GM18507 (cell line): ENCODE data around the gene P4HA2.

Experiments
- DNase-seq: peaks from one replicate; pipeline ENCODE4 v3.0.0; 2011; ENCODE audit warnings: low read depth; ENCODE audit not compliant: insufficient read length; ENCODE audit errors: extremely low spot score
- FAIRE-seq: peaks from 2 replicates; lab custom pipeline; 2011; peaks lifted over from hg19 to GRCh38; lab: Jason Lieb, UNC

Gene P4HA2

GRCh38 chr5:132228241-132229035, 785 bp upstream of the P4HA2 start:
- DNase-seq = no peak
- no peak for FAIRE-seq

GRCh38 chr5:132227235-132227484, 493 bp downstream of the P4HA2 start:
- DNase-seq (no peak), FAIRE-seq (no peak)

- no peak for FAIRE-seq
- DNase-seq = no peak
Measured at GRCh38 chr5:132226516-132227234, 978 bp downstream of the P4HA2 start.

GRCh38 chr5:132225165-132226032, 2.3 kb downstream of the P4HA2 start:
- FAIRE-seq = no peak
- DNase-seq = no peak

- no peak for FAIRE-seq
- DNase-seq = no peak
Measured at GRCh38 chr5:132224716-132225115, 2.9 kb downstream of the P4HA2 start.

GRCh38 chr5:132223861-132224260, 3.8 kb downstream of the P4HA2 start:
- DNase-seq = no peak
- FAIRE-seq = no peak

- FAIRE-seq (no peak), DNase-seq (no peak)
Measured at GRCh38 chr5:132222649-132223038, 5.0 kb downstream of the P4HA2 start.

- FAIRE-seq = no peak
- DNase-seq = no peak
Measured at GRCh38 chr5:132221781-132222648, 5.6 kb downstream of the P4HA2 start.

GRCh38 chr5:132220491-132220890, 7.2 kb downstream of the P4HA2 start:
- DNase-seq = no peak
- FAIRE-seq = no peak

GRCh38 chr5:132219981-132220380, 7.7 kb downstream of the P4HA2 start:
- DNase-seq (no peak), FAIRE-seq (no peak)

GRCh38 chr5:132219289-132219970, 8.2 kb downstream of the P4HA2 start:
- FAIRE-seq (no peak), DNase-seq (no peak)

- FAIRE-seq (no peak), DNase-seq (no peak)
Measured at GRCh38 chr5:132218321-132218720, 9.3 kb downstream of the P4HA2 start.

- DNase-seq (no peak), FAIRE-seq (no peak)
Measured at GRCh38 chr5:132215329-132215728, 12.3 kb downstream of the P4HA2 start.

- no peak for DNase-seq
- no peak for FAIRE-seq
Measured at GRCh38 chr5:132214491-132214890, 13.2 kb downstream of the P4HA2 start.

GRCh38 chr5:132213666-132214065, 14.0 kb downstream of the P4HA2 start:
- DNase-seq (no peak), FAIRE-seq (no peak)

GRCh38 chr5:132211787-132212186, 15.9 kb downstream of the P4HA2 start:
- no peak for DNase-seq
- FAIRE-seq = no peak

- no peak for FAIRE-seq
- DNase-seq = no peak
Measured at GRCh38 chr5:132210944-132211343, 16.7 kb downstream of the P4HA2 start.

- DNase-seq (no peak), FAIRE-seq (no peak)
Measured at GRCh38 chr5:132209901-132210545, 17.6 kb downstream of the P4HA2 start.

GRCh38 chr5:132209131-132209530, 18.5 kb downstream of the P4HA2 start:
- DNase-seq (no peak), FAIRE-seq (no peak)
